ENCODE measurements around the gene TSSK1B.
"Not testable (repeated sequence)": the region's sequence is repeated elsewhere in the genome, so short reads cannot be mapped to it uniquely, and the experiment has no call there.

TSSK1B gene, protein sequence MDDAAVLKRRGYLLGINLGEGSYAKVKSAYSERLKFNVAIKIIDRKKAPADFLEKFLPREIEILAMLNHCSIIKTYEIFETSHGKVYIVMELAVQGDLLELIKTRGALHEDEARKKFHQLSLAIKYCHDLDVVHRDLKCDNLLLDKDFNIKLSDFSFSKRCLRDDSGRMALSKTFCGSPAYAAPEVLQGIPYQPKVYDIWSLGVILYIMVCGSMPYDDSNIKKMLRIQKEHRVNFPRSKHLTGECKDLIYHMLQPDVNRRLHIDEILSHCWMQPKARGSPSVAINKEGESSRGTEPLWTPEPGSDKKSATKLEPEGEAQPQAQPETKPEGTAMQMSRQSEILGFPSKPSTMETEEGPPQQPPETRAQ

DNA sequence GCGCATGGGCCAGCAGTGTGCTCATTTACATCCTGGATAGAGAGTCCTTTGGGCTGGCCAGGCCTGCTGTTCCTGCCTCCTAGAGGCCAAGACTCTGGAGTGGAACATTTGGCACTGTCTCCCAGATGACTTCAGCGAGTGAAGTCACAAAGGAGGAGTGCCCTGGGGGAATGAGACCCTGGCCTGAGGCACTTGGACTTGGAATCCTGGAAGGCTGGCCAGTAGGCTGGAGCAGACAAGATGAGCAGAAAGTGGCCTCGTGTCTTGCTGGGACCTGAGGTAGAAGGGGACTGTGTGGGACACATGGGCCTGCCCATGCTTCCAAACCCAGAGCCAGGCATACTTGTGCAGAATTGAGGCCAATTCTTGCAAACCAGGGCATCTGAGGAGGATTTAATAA is at the start of gene TSSK1B:
Gene TSSK1B, minus strand, starts transcription at position 101 of the 400 bp plus-strand sequence. CDS start 150 bp downstream, outside the sequence.
- no peak within 1 kb of the TSS for H3K4me3 ChIP-seq

DNA sequence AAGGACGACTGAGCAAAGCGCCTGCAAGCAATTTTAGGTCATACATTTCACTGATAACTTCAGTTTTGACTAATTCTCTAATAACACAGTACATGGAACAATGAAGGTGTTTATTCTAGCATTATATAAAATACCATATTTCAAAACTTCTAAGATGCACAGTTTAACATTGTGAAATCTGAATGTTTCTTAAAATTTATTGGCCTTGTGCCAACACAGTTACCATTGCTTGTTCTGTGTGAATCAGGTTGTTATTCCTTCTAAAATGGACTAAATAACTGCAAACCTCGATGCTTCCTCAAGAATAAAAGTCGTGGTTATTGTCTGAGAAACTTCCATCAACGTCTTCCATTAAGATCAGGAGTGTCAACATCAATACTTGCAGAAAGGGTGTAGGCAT is 45.5 kb upstream of the TSSK1B start:
- no peak overlapping the region for H3K27ac ChIP-seq
- H3K4me2 ChIP-seq: no peak overlapping the region
- no peak overlapping the region for H3K4me3 ChIP-seq
- H3K9me3 ChIP-seq (replicated peaks in 1 of 11): no peaks in the 10 kb centered on the region
- peaks cover 0 to 71% (median 2%) of the 10 kb centered on the region in 11 experiments; a peak in 12 of 22 replicates for H3K27me3 ChIP-seq
- H3K9ac ChIP-seq: no peak overlapping the region
- no peak for TF ChIP-seq Cebpa-rat (IDR thresholded peaks at IDR 0.05)
- no peaks in the 10 kb centered on the region for H3K36me3 ChIP-seq
- no peaks in the 10 kb centered on the region for H4K20me1 ChIP-seq
- H3K4me1 ChIP-seq: no peaks in the 10 kb centered on the region

More for the DNA sequence above, at the start of gene TSSK1B:
- Histone ChIP-seq H3K27ac (no peak within 1 kb of the TSS), H3K9me3 (replicated peaks in 1 of 11) (peaks cover 0 to 24% (median 0%) of the 10 kb centered on the region in 11 experiments; a peak in 4 of 22 replicates), H3K27me3 (no peaks in the 10 kb centered on the region), H3K9ac (no peak within 1 kb of the TSS), H3K4me2 (peak within 1 kb of the TSS in 1 of 11 experiments; percentile 29; a peak in 1 of 22 replicates), H3K4me1 (peaks cover 0 to 6% (median 0%) of the 10 kb centered on the region in 10 experiments; a peak in 2 of 20 replicates), H4K20me1 (no peaks in the 10 kb centered on the region), H3K36me3 (no peaks in the 10 kb centered on the region)
- no peak for TF ChIP-seq Cebpa-rat (IDR thresholded peaks at IDR 0.05)

DNA sequence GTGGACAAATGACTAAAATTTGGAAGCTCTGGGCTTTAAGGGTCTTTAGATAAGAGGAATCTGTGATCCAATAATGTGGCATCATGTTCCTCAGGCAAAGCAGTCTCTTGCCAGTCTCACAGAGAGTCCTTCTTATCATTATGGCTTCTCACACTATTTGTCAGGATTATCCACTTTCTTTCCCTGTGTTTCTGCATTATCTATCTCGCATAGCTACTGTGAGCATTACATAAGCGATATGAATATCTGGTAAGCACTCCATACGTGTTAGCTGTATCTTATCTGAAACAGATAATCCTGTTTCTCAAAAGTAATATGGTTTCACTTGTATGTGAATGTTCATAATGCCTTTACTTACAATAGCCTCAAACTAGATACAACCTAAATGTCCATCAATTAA is 43.9 kb upstream of the TSSK1B start:
- Histone ChIP-seq H3K9me3 (replicated peaks in 1 of 11) (no peaks in the 10 kb centered on the region), H3K27ac (no peak overlapping the region), H3K4me2 (no peak overlapping the region), H3K4me1 (no peaks in the 10 kb centered on the region), H3K36me3 (no peaks in the 10 kb centered on the region), H3K4me3 (no peak overlapping the region), H4K20me1 (no peaks in the 10 kb centered on the region), H3K27me3 (peaks cover 0 to 62% (median 0%) of the 10 kb centered on the region in 11 experiments; a peak in 5 of 22 replicates), H3K9ac (no peak overlapping the region)
- no peak for TF ChIP-seq Cebpa-rat (IDR thresholded peaks at IDR 0.05)

DNA sequence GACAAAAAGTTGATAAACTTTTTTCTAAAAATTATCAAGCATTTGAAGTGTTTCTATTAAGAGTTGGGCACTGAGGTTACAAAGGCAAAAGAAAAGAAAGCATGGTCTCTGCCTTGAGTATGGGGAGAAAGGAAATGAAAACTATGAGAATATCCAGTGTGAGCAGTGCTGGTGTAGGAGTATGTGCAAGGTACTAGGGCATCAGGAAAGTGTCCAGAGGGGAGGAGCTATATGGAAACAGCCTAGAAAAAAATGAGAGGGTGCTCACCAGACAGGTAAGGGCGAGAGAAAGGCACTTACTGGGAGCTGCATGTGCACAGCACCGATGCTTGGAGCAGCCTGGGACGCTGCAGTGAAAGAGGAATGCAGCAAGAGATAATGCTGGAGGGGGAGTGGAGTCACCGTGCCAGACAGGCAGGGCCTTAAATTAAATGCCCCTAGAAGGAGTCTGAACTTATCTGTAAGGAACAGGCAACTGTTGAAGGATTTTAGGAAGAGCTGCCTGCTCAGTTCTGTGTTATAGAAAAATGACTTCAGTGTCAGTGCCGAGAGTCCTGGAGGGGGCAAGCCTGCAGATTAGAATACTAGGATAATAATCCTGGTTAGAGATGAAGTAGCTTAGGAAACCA is 39.4 kb upstream of the TSSK1B start:
- H3K9ac ChIP-seq: no peak overlapping the region
- H3K9me3 ChIP-seq (replicated peaks in 1 of 11): peaks cover 10 to 18% (median 14%) of the 10 kb centered on the region in 11 experiments; a peak in 21 of 22 replicates
- H3K27ac ChIP-seq: no peak overlapping the region
- no peak overlapping the region for H3K4me2 ChIP-seq
- peaks cover 0 to 29% (median 0%) of the 10 kb centered on the region in 11 experiments; a peak in 4 of 22 replicates for H3K27me3 ChIP-seq
- H3K4me3 ChIP-seq: no peak overlapping the region
- H3K4me1 ChIP-seq: no peaks in the 10 kb centered on the region
- TF ChIP-seq Cebpa-rat (IDR thresholded peaks at IDR 0.05): no peak
- no peaks in the 10 kb centered on the region for H3K36me3 ChIP-seq
- H4K20me1 ChIP-seq: no peaks in the 10 kb centered on the region

DNA sequence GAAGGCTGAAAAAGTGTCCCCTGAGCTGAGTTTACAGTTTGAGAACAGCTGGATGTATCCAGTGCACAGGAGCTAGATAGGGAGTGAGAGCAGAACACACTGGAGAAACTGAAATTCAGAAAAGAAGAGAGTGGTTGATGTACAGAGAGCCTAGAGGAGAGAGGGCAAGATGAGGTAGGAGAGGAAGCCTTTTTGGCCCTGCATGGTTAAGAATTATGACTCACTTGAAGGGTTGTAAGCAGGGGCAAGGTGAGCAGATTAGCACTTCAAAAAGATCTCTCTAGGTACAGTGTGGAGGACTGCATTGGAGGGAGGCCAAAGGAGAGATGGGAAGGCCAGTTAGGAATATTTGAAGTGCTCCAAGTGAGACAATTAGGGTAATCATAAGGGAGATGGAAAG is 28.2 kb upstream of the TSSK1B start:
- no peaks in the 10 kb centered on the region; a peak in 1 of 22 replicates for H3K27me3 ChIP-seq
- no peak overlapping the region for H3K9ac ChIP-seq

DNA sequence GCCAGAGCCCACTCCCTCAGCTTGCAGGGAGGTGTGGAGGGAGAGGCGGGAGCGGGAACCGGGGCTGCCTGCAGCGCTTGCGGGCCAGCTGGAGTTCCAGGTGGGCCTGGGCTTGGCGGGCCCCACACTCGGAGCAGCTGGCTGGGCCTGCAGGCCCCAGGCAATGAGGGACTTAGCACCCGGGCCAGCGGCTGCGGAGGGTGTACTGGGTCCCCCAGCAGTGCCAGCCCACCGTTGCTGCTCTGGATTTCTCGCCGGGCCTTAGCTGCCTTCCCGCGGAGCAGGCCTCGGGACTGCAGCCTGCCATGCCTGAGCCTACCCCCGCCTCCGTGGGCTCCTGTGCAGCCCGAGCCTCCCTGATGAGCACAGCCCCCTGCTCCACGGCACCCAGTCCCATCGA is 22.3 kb upstream of the TSSK1B start:
- not testable (repeated sequence) for H3K36me3 ChIP-seq; H4K20me1 ChIP-seq; H3K4me1 ChIP-seq; H3K9me3 ChIP-seq (replicated peaks in 1 of 11); H3K27ac ChIP-seq; H3K27me3 ChIP-seq; H3K9ac ChIP-seq; H3K4me3 ChIP-seq; H3K4me2 ChIP-seq

More for the DNA sequence above, 28.2 kb upstream of the TSSK1B start:
- TF ChIP-seq Cebpa-rat (IDR thresholded peaks at IDR 0.05): no peak
- H3K9me3 ChIP-seq (replicated peaks in 1 of 11): no peaks in the 10 kb centered on the region
- H3K4me1 ChIP-seq: no peaks in the 10 kb centered on the region
- no peaks in the 10 kb centered on the region for H3K36me3 ChIP-seq
- no peak overlapping the region for H3K4me2 ChIP-seq
- no peak overlapping the region for H3K4me3 ChIP-seq
- H3K27ac ChIP-seq: no peak overlapping the region
- H4K20me1 ChIP-seq: no peaks in the 10 kb centered on the region; a peak in 1 of 22 replicates

DNA sequence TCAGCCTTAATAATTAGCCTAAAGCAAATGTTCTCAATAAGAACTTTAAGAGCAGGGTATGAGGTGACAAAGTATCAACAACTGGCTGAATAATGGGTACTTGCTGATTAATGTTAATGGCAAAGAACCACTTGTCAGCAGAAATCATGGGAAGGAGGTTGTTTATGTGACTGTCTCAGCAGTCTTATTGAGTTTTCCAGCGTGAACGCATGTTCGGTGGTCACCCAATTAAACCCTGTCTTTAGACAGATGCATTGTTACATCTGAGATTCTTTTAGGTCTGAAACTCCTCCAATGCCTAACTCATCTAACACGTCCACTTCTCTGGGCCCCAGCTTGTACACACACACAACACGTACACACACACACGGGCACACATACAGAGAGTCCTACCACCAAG is 18.2 kb upstream of the TSSK1B start:
- no peak overlapping the region for H3K4me2 ChIP-seq
- no peaks in the 10 kb centered on the region for H4K20me1 ChIP-seq
- H3K9ac ChIP-seq: no peak overlapping the region
- no peaks in the 10 kb centered on the region for H3K4me1 ChIP-seq
- H3K9me3 ChIP-seq (replicated peaks in 1 of 11): peaks cover 0 to 6% (median 0%) of the 10 kb centered on the region in 11 experiments; a peak in 2 of 22 replicates
- no peak for TF ChIP-seq Cebpa-rat (IDR thresholded peaks at IDR 0.05)
- no peaks in the 10 kb centered on the region for H3K27me3 ChIP-seq
- no peak overlapping the region for H3K4me3 ChIP-seq
- H3K36me3 ChIP-seq: no peaks in the 10 kb centered on the region
- H3K27ac ChIP-seq: no peak overlapping the region

DNA sequence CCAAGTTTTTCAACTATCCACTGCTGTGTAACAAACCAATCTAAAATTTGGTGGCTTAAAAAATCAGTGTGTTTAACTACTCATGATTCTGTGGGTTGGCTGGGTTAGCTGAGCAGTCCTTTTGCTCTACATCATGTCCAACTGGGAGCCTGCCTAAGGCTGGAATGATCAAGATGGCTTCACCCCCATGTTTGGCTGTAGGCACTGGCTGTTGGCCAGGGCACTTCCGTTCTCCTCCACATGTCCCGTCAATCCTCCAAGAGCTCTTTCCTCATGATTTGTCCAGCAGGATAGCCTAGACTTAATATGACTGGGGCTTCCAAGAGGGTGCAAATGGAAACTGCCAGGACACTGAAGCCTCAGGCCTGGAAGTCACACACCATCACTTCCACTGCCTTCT is 17.0 kb upstream of the TSSK1B start:
- Histone ChIP-seq H4K20me1 (no peaks in the 10 kb centered on the region), H3K27me3 (no peaks in the 10 kb centered on the region), H3K4me1 (no peaks in the 10 kb centered on the region), H3K4me3 (no peak overlapping the region), H3K9ac (no peak overlapping the region), H3K36me3 (no peaks in the 10 kb centered on the region), H3K9me3 (replicated peaks in 1 of 11) (peaks cover 0 to under 1% (median 0%) of the 10 kb centered on the region in 11 experiments; a peak in 2 of 22 replicates), H3K27ac (no peak overlapping the region), H3K4me2 (no peak overlapping the region)
- TF ChIP-seq Cebpa-rat (IDR thresholded peaks at IDR 0.05): no peak

DNA sequence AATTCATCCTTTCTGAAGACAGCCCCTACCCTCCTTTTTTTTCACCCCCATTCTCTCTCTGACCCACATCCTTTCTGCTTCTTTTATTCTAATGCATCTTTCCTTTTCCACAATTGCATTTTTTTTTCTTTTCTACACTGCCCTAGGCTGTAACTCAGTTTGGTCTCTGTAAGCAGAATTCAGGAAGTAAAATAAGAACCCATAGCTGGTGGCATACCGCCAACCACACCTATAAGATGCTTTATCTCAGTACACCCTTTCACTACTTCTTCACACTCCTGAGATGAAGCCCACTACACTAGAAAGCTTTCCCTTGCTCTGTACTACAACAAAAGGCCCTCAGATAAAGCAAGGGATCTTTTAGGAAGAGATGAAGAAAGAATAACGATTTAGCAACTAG is 16.1 kb upstream of the TSSK1B start:
- Histone ChIP-seq H3K27ac (no peak overlapping the region), H3K27me3 (no peaks in the 10 kb centered on the region), H3K4me1 (no peaks in the 10 kb centered on the region), H3K4me2 (no peak overlapping the region), H3K36me3 (no peaks in the 10 kb centered on the region), H3K9me3 (replicated peaks in 1 of 11) (peaks cover 0 to 1% (median under 1%) of the 10 kb centered on the region in 11 experiments; a peak in 11 of 22 replicates), H3K9ac (no peak overlapping the region), H3K4me3 (no peak overlapping the region), H4K20me1 (no peaks in the 10 kb centered on the region)
- TF ChIP-seq Cebpa-rat (IDR thresholded peaks at IDR 0.05): no peak
